ENCODE results near the gene TMPRSS11F.
"Not testable (repeated sequence)": the region's sequence is repeated elsewhere in the genome, so short reads cannot be mapped to it uniquely, and the experiment has no call there.

Gene TMPRSS11F
- 0 reads per million in 9 experiments for total RNA-seq

DNA sequence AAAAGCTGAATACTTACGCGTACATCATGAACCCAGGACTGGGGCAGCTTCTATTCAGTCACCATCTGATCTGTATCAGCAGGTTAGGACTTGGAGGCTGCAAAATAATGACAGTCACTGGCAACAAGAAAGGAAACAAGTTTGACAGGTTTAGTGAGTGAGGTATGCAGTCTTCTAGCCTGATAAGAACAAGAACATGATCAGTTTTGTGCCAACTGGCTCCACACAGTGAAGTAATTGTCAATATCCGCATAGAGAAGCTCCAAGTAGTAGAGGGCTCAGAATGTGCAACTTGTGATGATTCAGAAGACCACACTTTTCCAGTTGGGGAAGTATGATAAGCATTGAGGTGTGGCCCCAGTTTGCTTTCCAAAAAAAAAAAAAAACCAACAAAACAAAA is at the start of gene TMPRSS11F:
Gene TMPRSS11F (minus strand): TSS at position 77 of the 400 bp plus-strand sequence. CDS start 49 bp downstream, at position 28.
- Mint-ChIP-seq H3K9me3 (peaks cover 0 to 14% of the 10 kb centered on the region in 2 donors), H3K4me3 (no peak within 1 kb of the TSS), H3K27me3 (no peaks in the 10 kb centered on the region), H3K4me1 (ENCODE audit: low read depth in 2 of 2) (no peaks in the 10 kb centered on the region), H3K36me3 (ENCODE audit: insufficient read depth) (no peaks in the 10 kb centered on the region), H3K27ac (no peak within 1 kb of the TSS)
- ATAC-seq (replicated peaks) (no peak), DNase-seq (no peak)

DNA sequence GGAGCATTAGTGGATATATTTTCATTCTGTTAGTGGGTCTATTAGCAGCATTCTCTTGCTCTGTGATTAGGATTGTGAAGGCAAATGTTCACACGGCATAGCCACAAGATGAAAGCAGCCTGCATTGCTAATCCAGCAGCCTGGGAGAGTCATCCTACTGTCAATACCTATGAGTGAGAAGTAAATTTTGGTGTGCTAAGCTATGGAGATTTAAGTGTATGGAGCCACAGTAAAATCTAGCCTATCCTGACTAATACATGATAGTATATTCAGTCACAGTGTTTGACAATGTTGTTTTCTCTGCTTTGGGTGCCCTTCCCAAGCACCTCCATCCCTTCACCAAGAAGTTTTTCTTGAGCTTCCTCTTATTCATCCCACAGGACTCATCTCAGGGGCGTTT is 47.2 kb upstream of the TMPRSS11F start:
- H3K27ac Mint-ChIP-seq: no peak overlapping the region
- H3K4me1 Mint-ChIP-seq (ENCODE audit: low read depth in 2 of 2): no peaks in the 10 kb centered on the region
- ATAC-seq (replicated peaks): no peak
- H3K27me3 Mint-ChIP-seq: peaks cover 0 to 6% of the 10 kb centered on the region in 2 donors
- no peak overlapping the region for H3K4me3 Mint-ChIP-seq
- DNase-seq: no peak
- H3K36me3 Mint-ChIP-seq (ENCODE audit: insufficient read depth): no peaks in the 10 kb centered on the region
- H3K9me3 Mint-ChIP-seq: no peaks in the 10 kb centered on the region

DNA sequence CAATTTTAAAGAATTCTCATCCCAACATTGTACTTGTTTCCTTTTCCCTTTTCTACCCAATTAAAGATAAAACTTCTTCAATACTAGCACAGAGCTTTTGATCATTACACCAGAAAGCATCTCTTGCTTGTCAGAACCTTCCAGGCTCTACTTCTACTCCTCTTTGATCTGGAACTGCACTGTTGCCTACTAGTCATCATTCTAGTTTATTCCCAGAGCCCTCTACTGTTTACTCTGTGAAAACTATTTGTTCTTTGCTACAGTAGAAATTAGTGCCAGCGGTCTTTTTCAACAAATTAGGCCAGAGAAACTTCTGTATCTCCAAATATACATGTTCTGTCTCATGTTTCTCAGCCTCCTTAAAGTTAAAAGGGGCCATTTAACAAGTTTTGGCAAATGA is 46.8 kb upstream of the TMPRSS11F start:
- Mint-ChIP-seq H3K27me3 (peaks cover 0 to 10% of the 10 kb centered on the region in 2 donors), H3K4me3 (no peak overlapping the region), H3K4me1 (ENCODE audit: low read depth in 2 of 2) (no peaks in the 10 kb centered on the region), H3K27ac (no peak overlapping the region), H3K36me3 (ENCODE audit: insufficient read depth) (no peaks in the 10 kb centered on the region), H3K9me3 (no peaks in the 10 kb centered on the region)
- no peak for ATAC-seq (replicated peaks)
- DNase-seq: no peak

DNA sequence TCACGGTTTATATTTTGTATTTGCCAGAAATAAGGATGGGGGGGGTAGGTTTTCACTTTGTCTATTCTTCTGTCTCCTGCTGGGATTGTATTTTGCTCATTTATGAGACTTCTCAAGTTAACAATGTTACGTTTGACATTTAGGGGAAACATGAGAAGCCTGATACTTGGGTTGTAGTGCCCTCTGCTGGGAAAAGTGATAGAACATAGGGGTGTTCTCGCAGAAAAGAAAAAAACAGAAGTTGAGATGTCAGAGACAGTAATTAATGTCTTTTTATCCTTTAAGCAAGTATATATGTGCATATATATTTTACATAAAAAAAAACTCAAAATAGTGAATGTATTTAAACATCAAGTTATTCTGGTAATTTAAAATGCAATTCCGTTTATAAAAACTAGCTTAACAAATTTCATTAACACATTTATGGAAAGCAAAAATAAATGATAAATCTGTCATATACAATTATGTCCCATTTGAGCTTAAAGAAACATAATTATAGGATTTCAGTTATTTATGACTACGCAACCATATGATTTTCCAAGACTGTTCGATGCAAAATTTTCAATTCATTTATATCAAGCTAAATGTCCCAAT is 46.0 kb upstream of the TMPRSS11F start:
- Mint-ChIP-seq H3K4me3 (no peak overlapping the region), H3K9me3 (no peaks in the 10 kb centered on the region), H3K27ac (no peak overlapping the region), H3K4me1 (ENCODE audit: low read depth in 2 of 2) (no peaks in the 10 kb centered on the region), H3K27me3 (peaks cover 0 to 10% of the 10 kb centered on the region in 2 donors), H3K36me3 (ENCODE audit: insufficient read depth) (no peaks in the 10 kb centered on the region)
- DNase-seq (peak in 2 of 3 experiments; percentile 13 to 16), ATAC-seq (replicated peaks) (no peak)

DNA sequence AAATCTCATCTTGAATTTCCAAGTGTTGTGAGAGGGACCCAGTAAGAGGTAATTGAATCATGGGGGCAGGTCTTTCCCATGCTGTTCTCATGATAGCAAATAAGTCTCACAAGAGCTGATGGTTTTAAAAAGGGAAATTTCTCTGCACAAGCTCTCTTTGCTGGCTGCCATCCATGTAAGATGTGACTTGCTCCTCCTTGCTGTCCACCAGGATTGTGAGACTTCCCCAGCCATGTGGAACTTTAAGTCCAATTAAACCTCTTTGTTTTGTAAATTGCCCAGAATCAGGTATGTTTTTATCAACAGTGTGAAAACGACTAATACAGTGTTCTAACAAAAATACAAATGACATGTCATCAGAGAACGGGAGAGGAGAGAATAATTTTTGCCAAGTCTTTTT is 44.7 kb upstream of the TMPRSS11F start:
- H3K27ac Mint-ChIP-seq; DNase-seq; H3K36me3 Mint-ChIP-seq (ENCODE audit: insufficient read depth); H3K4me3 Mint-ChIP-seq; H3K4me1 Mint-ChIP-seq (ENCODE audit: low read depth in 2 of 2); H3K9me3 Mint-ChIP-seq; H3K27me3 Mint-ChIP-seq; ATAC-seq (replicated peaks): not testable (repeated sequence)

DNA sequence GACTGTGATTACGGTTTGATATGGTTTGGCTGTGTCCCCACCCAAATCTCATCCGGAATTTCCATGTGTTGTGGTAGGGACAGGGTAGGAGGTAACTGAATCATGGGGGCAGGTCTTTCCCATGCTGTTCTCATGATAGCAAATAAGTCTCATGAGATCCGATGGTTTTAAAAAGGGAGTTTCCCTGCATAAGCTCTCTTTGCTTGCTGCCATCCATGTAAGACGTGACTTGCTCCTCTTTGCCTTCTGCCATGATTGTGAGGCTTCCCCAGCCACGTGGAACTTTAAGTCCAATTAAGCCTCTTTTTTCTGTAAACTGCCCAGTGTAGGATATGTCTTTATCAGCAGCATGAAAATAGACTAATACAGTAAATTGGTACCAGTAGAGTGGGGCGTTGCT is 42.5 kb upstream of the TMPRSS11F start:
- H3K36me3 Mint-ChIP-seq (ENCODE audit: insufficient read depth); H3K9me3 Mint-ChIP-seq; H3K4me1 Mint-ChIP-seq (ENCODE audit: low read depth in 2 of 2); DNase-seq; ATAC-seq (replicated peaks); H3K27ac Mint-ChIP-seq; H3K4me3 Mint-ChIP-seq: not testable (repeated sequence)
- peaks cover 0 to 17% of the 10 kb centered on the region in 2 donors for H3K27me3 Mint-ChIP-seq

DNA sequence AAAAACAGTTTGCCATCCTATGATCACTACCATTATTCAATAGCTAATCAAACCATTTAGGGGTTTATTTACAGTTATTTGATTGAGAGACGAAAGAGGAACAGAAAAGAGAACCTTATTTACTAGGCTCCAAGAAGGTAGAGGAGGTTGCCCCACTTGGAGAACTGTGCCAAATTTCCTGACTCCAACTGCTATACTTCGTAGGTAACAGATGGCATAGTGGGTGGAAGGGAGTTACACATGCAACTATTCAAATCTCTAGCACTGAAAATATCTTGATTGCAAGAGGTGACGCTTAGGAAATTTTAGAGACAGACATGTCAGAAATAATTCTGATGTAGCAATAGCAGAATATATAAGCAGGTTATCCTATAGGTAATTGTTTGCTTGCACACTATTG is 38.0 kb upstream of the TMPRSS11F start:
- ATAC-seq (replicated peaks): no peak
- Mint-ChIP-seq H3K4me1 (ENCODE audit: low read depth in 2 of 2) (no peaks in the 10 kb centered on the region), H3K36me3 (ENCODE audit: insufficient read depth) (no peaks in the 10 kb centered on the region), H3K27me3 (peaks cover 3 to 17% of the 10 kb centered on the region in 2 donors), H3K27ac (no peak overlapping the region), H3K4me3 (no peak overlapping the region), H3K9me3 (no peaks in the 10 kb centered on the region)
- DNase-seq: no peak

DNA sequence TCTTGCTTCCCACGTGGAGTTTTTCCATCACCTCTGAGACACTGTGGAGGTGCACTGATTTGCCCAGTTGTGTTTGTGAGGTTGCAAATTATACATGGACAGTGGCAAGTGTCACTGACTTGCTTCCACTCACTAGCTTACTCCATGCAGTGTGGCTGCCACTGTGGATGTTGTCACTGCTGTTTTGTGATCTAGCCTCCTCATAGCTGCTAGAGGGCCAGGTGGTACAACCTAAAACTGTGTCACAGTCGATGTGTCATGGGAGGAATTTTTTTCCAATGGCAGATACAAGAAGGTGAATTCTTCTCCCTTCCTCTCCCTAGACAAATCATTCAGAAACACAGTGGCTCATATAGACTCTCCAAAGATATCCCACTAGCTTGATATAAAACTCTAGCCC is 37.5 kb upstream of the TMPRSS11F start:
- DNase-seq (no peak), ATAC-seq (replicated peaks) (no peak)
- no peak overlapping the region for H3K27ac Mint-ChIP-seq
- no peaks in the 10 kb centered on the region for H3K9me3 Mint-ChIP-seq
- no peak overlapping the region for H3K4me3 Mint-ChIP-seq
- no peaks in the 10 kb centered on the region for H3K36me3 Mint-ChIP-seq (ENCODE audit: insufficient read depth)
- H3K27me3 Mint-ChIP-seq: peaks cover 9 to 13% of the 10 kb centered on the region in 2 donors
- no peaks in the 10 kb centered on the region for H3K4me1 Mint-ChIP-seq (ENCODE audit: low read depth in 2 of 2)

DNA sequence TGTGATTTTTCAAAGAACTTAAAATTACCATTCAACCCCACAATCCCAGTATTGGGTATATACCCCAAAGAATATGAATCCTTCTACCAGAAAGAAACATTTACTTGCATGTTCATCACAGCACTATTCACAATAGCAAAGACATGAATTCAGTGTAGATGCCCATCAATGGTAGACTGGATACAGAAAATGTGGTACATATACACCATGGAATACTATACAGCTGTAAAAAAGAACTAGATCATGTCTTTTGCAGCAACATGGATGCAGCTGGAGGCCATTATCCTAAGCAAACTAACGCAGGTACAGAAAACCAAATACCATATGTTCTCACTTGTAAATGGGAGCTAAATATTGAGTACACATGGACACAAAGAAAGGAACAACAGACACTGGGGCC is 34.1 kb upstream of the TMPRSS11F start:
- no peak for ATAC-seq (replicated peaks)
- DNase-seq: no peak
- Mint-ChIP-seq H3K9me3 (no peaks in the 10 kb centered on the region), H3K27me3 (peaks cover 2 to 16% of the 10 kb centered on the region in 2 donors), H3K36me3 (ENCODE audit: insufficient read depth) (no peaks in the 10 kb centered on the region), H3K4me1 (ENCODE audit: low read depth in 2 of 2) (no peaks in the 10 kb centered on the region), H3K27ac (no peak overlapping the region), H3K4me3 (no peak overlapping the region)

DNA sequence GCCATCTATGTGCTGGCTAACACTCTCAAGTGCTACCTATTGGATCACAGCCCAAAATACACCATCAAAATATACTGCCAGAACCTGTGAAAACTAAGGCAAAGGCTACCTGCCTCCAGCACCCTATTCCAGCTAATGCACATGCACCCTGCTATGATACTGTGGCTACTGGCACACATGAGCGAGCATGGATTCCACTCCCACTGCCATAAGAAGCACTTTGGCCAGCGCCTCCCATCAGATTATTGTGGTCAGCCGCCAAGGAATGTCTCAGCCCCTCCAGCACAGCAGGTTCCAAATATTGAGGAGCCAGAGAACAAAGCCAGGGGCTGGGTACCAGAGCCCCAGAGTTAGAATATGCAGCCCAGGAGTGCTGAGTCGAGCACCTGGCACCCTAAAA is 32.5 kb upstream of the TMPRSS11F start:
- ATAC-seq (replicated peaks): no peak
- peaks cover 0 to 16% of the 10 kb centered on the region in 2 donors for H3K27me3 Mint-ChIP-seq
- no peaks in the 10 kb centered on the region for H3K9me3 Mint-ChIP-seq
- no peak overlapping the region for H3K4me3 Mint-ChIP-seq
- H3K27ac Mint-ChIP-seq: no peak overlapping the region
- no peaks in the 10 kb centered on the region for H3K36me3 Mint-ChIP-seq (ENCODE audit: insufficient read depth)
- no peak for DNase-seq
- no peaks in the 10 kb centered on the region for H3K4me1 Mint-ChIP-seq (ENCODE audit: low read depth in 2 of 2)

DNA sequence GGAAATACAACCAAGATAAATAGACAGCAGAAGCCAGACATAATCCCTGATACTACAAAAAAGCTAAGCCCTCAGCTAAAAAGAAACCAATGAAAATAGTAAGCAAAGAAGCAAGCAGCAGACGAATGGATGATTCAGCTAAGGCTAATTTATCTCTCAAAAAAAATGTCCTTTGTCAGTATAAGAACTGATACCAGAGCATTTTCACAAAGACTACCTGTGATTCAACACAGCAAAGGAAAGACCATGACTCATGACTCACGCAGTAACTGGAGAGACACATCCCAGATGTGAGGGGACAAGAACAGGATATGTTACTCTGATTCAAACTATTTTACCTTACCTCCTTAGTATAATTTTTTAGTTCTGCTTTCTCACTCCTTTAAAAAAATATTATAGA is 22.7 kb upstream of the TMPRSS11F start:
- no peaks in the 10 kb centered on the region for H3K4me1 Mint-ChIP-seq (ENCODE audit: low read depth in 2 of 2)
- DNase-seq (no peak), ATAC-seq (replicated peaks) (no peak)
- no peaks in the 10 kb centered on the region for H3K27me3 Mint-ChIP-seq
- H3K27ac Mint-ChIP-seq: no peak overlapping the region
- no peaks in the 10 kb centered on the region for H3K36me3 Mint-ChIP-seq (ENCODE audit: insufficient read depth)
- no peak overlapping the region for H3K4me3 Mint-ChIP-seq
- peaks cover 0 to 2% of the 10 kb centered on the region in 2 donors for H3K9me3 Mint-ChIP-seq

DNA sequence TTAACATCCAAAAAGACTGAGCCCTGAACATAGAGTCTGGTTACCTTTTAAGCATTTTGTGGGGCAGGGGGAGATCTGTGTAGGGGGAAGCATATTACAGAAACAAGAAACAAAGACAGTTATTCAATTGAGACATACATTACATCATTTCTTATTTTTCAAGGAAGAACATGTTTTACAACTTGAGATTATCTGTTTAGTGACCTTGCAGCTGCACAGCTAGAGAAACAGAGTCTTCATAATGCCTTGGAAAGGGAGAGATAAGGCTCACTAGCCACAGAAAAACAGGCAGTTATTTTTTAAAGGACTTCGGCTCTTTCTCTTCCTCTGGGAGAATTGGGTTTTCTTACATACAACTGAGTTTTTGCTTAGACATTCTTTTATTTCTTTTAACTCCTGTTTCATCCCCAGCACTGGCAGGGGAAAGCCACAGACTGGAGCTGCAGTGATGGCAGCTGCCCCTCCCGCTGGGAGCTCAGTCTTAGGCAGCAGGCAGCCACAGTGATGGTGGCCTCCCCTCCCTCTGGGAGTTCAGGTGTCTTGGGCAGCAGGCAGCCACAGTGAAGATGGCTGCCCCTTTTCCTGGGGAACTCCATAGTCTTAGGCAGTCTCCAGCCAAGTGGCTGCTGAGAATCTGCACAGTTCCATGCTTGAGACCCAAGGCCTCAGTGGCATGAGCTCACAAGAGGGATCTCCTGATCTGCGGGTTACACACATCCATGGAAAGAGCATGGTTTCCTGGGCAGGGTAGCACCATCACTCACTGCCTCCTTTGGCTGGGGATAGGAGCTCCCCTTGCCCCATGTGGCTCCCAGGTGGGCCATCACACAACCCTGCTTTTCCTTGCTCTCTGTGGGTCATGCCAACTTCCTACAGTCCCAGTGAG is 19.4 kb upstream of the TMPRSS11F start:
- no peaks in the 10 kb centered on the region for H3K36me3 Mint-ChIP-seq (ENCODE audit: insufficient read depth)
- H3K4me1 Mint-ChIP-seq (ENCODE audit: low read depth in 2 of 2): no peaks in the 10 kb centered on the region
- peaks cover 0 to 7% of the 10 kb centered on the region in 2 donors for H3K9me3 Mint-ChIP-seq
- H3K27ac Mint-ChIP-seq: no peak overlapping the region
- DNase-seq (no peak), ATAC-seq (replicated peaks) (no peak)
- H3K27me3 Mint-ChIP-seq: no peaks in the 10 kb centered on the region
- H3K4me3 Mint-ChIP-seq: no peak overlapping the region

DNA sequence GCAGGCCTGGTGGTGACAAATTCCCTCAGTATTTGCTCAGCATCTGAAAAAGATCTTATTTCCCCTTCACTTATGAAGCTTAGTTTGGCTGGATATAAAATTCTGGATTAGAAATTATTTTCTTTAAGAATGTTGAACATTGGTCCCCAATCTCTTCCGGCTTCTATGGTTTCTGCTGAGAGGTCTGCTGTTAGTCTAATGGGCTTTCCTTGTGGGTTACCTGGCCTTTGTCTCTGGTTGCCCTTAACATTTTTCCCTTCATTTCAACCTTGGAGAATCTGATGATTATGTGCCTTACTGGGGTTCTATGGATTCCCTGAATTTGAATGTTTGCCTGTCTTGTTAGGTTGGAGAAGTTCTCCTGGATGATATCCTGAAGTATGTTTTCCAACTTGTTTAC is 17.4 kb upstream of the TMPRSS11F start:
- no peak overlapping the region for H3K4me3 Mint-ChIP-seq
- ATAC-seq (replicated peaks): no peak

DNA sequence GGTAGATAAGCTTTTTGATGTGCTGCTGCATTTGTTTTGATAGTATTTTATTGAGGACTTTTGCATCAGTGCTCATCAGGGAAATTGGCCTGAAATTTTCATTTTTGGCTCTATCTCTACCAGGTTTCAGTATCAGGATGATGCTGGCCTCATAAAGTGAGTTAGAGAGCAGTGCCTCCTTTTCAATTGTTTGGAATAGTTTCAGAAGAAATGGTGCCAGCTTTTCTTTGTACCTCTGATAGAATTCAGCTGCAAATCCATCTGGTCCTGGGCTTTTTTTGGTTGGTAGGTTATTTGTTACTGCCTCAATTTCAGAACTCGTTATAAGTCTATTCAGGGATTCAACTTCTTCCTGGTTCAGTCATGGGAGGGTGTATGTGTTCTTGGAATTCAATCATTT is 15.6 kb upstream of the TMPRSS11F start:
- no peaks in the 10 kb centered on the region for H3K27me3 Mint-ChIP-seq
- H3K36me3 Mint-ChIP-seq (ENCODE audit: insufficient read depth): no peaks in the 10 kb centered on the region
- H3K9me3 Mint-ChIP-seq: peaks cover 0 to 9% of the 10 kb centered on the region in 2 donors
- DNase-seq (no peak), ATAC-seq (replicated peaks) (no peak)
- no peak overlapping the region for H3K27ac Mint-ChIP-seq
- no peaks in the 10 kb centered on the region for H3K4me1 Mint-ChIP-seq (ENCODE audit: low read depth in 2 of 2)
- no peak overlapping the region for H3K4me3 Mint-ChIP-seq

More for the DNA sequence above, 17.4 kb upstream of the TMPRSS11F start:
- Mint-ChIP-seq H3K9me3 (peaks cover 0 to 7% of the 10 kb centered on the region in 2 donors), H3K27me3 (no peaks in the 10 kb centered on the region), H3K4me1 (ENCODE audit: low read depth in 2 of 2) (no peaks in the 10 kb centered on the region), H3K36me3 (ENCODE audit: insufficient read depth) (no peaks in the 10 kb centered on the region), H3K27ac (no peak overlapping the region)
- DNase-seq: no peak

Measured in effector memory CD8-positive, alpha-beta T cell (primary cell).